ENCODE measurements around the gene FAM32A. TPM values are rescaled to one million over a fixed set of nuclear protein-coding genes. Genes with fewer than 3 reads are reported as not detected.
"Not testable (repeated sequence)": the region's sequence is repeated elsewhere in the genome, so short reads cannot be mapped to it uniquely, and the experiment has no call there.

FAM32A gene
- total and polyA plus RNA-seq, 8 donors, result 14.8 to 48.6 (median 24.1) TPM

DNA sequence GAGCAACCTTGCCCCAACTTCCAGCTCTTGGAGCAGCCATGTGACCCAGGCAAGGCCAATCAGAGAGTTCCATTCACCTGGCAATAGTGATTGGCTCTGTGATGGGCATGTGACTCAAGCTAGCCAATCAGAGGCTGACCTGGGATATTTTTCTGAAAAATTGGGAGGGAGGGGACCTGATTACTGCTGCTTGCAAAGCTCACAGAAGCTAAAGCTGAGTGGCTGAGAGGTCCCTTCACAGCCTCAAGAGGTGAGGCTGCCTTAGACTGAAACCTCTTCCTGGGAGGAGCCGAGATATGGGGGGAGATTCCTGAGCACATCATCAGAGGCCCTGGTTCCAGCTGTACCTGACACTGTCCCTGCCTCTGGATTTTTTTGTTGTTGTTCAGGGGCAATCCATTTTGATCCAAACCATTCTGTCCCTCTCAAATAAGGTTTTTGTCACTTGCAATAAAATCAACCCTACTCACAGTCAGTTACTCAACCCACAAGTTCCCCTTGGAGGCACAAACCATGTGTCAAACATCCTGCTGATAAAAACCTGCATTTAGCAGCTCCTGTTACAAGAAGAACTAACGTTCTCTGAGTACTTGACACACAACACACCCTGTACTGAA, 16.6 kb upstream of the FAM32A start:
- 50 to 70% methylated on average over 2 of the region's 2 CpGs for WGBS, 2 donors
- no peak for TF ChIP-seq CTCF (IDR thresholded peaks at IDR 0.05)
- no peaks in the 10 kb centered on the region for H3K36me3 ChIP-seq
- ATAC-seq (no peak), DNase-seq (no peak), FAIRE-seq (no peak)
- no peaks in the 10 kb centered on the region for H3K4me1 ChIP-seq
- H3K9me3 ChIP-seq, result no peaks in the 10 kb centered on the region
- no peak overlapping the region for H3K27ac ChIP-seq
- intact Hi-C loops (cut with DNase I), result no loop called here
- H3K27me3 ChIP-seq, result no peaks in the 10 kb centered on the region
- no peak overlapping the region for H3K4me3 ChIP-seq

GRCh38 chr19:16170134-16170533, 15.1 kb upstream of the FAM32A start:
- no peaks in the 10 kb centered on the region for H3K4me1 ChIP-seq
- no peaks in the 10 kb centered on the region for H3K9me3 ChIP-seq
- H3K27me3 ChIP-seq, result no peaks in the 10 kb centered on the region
- DNase-seq (no peak), FAIRE-seq (no peak), ATAC-seq (no peak)
- 53 to 70% methylated on average over 1 of the region's 1 CpG for WGBS, 2 donors
- H3K4me3 ChIP-seq, result no peak overlapping the region
- intact Hi-C loops (cut with DNase I), result no loop called here
- H3K27ac ChIP-seq, result no peak overlapping the region
- no peak for TF ChIP-seq CTCF (IDR thresholded peaks at IDR 0.05)
- H3K36me3 ChIP-seq, result no peaks in the 10 kb centered on the region

GRCh38 chr19:16175954-16176353, 9.3 kb upstream of the FAM32A start:
- Histone ChIP-seq H3K27me3 (no peaks in the 10 kb centered on the region), H3K36me3 (no peaks in the 10 kb centered on the region), H3K4me3 (no peak overlapping the region), H3K4me1 (no peaks in the 10 kb centered on the region), H3K27ac (no peak overlapping the region), H3K9me3 (no peaks in the 10 kb centered on the region)
- ATAC-seq (no peak), DNase-seq (no peak), FAIRE-seq (no peak)
- no peak for TF ChIP-seq CTCF (IDR thresholded peaks at IDR 0.05)
- intact Hi-C loops (cut with DNase I), result no loop called here
- 42 to 44% methylated on average over 2 of the region's 2 CpGs for WGBS, 2 donors

- ATAC-seq; FAIRE-seq; intact Hi-C loops (cut with DNase I); H3K4me1 ChIP-seq; DNase-seq; H3K27ac ChIP-seq; H3K4me3 ChIP-seq; H3K9me3 ChIP-seq; H3K27me3 ChIP-seq; H3K36me3 ChIP-seq: not testable (repeated sequence)
- 71 to 75% methylated on average over 5 of the region's 5 CpGs for WGBS, 2 donors
These were observed 6.3 kb upstream of the FAM32A start for GRCh38 chr19:16178866-16179265.

DNA sequence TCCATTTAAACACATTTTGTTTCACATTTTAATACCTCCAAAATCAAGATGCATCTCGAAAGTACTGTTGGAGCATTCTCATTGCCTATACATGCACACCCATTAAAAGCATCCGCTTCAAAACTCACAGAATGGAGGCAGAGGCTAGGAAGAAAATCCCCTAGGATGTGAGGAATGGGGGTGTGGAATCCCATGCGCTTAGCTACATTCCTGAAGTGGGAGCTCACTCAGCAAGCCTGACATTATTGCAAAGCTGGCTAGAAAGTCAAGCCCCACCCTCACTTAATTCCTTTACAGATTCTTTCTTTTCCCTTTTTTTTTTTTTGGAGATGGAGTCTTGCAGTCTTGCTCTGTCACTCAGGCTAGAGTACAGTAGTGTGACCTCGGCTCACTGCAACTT, 4.6 kb upstream of the FAM32A start:
- Histone ChIP-seq H3K27ac (no peak overlapping the region), H3K36me3 (no peaks in the 10 kb centered on the region), H3K9me3 (no peaks in the 10 kb centered on the region), H3K27me3 (peaks cover 0 to 6% (median 0%) of the 10 kb centered on the region in 4 donors), H3K4me1 (no peaks in the 10 kb centered on the region), H3K4me3 (no peak overlapping the region)
- intact Hi-C loops (cut with DNase I), result loop anchor here in 2 of 3 donors (5.0 kb wide), 2 partner anchors 138 to 143 kb away; no protein-coding TSS in a partner anchor
- ATAC-seq (no peak), FAIRE-seq (no peak), DNase-seq (no peak)
- no peak for TF ChIP-seq CTCF (IDR thresholded peaks at IDR 0.05)
- WGBS, 2 donors, result 42 to 51% methylated on average over 4 of the region's 4 CpGs

Data from pancreas (tissue), 10 donors.